ENCODE results near the gene TMEM163.

DNA sequence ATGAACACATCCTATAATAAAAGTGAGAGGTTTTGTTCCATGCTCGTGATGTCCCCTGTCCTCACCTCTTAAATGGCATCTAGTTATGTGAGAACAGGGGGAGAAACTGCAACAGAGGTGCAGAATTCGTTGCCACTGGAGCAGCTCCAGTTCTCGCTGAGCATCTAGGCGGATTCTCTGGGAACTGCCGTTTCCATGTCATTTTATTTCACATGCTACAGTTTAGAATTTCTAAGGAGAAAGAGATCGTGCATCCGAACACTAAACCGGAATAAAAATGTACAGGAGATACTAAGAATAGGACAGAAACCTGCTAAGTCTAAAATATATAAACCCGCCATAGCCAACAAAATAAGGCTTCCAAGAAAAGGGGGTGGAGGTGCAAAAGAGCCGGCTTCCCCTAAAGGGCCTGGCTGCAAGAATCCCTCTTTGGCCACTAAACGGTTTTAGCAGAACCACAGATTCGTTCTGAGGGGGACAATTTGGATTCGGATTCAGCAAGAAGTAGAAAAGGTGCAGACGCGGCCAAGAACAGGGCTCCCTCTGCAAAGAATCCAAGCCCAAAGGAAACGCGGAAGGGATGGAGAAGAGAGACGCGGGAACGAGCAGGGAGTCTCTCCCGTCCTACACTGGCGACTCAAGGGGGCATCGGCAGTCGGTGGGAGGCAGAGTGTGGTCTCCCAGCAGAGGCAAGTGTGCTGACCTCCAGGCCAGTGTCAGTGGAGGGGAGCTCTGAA, 1.3 kb downstream of the TMEM163 start:
- TF ChIP-seq EZH2 (IDR thresholded peaks at IDR 0.05; ENCODE audit: insufficient read depth, low read length): no peak
- TF ChIP-seq, protein P1, sequence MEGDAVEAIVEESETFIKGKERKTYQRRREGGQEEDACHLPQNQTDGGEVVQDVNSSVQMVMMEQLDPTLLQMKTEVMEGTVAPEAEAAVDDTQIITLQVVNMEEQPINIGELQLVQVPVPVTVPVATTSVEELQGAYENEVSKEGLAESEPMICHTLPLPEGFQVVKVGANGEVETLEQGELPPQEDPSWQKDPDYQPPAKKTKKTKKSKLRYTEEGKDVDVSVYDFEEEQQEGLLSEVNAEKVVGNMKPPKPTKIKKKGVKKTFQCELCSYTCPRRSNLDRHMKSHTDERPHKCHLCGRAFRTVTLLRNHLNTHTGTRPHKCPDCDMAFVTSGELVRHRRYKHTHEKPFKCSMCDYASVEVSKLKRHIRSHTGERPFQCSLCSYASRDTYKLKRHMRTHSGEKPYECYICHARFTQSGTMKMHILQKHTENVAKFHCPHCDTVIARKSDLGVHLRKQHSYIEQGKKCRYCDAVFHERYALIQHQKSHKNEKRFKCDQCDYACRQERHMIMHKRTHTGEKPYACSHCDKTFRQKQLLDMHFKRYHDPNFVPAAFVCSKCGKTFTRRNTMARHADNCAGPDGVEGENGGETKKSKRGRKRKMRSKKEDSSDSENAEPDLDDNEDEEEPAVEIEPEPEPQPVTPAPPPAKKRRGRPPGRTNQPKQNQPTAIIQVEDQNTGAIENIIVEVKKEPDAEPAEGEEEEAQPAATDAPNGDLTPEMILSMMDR (IDR thresholded peaks at IDR 0.05; ENCODE audit: insufficient read depth, low read depth, low read length): no peak

Measured in astrocyte (in vitro differentiated cells and primary cell).